Measurements from ENCODE around the gene PEAK1. TPM values are rescaled to one million over a fixed set of nuclear protein-coding genes. Genes with fewer than 3 reads are reported as not detected.

PEAK1 gene
- total RNA-seq, 2 experiments from 2014 or later: 33.2 to 33.5 TPM

- Mint-ChIP-seq H3K27me3 (no peaks in the 10 kb centered on the region), H3K27ac (no peak overlapping the region), H3K4me3 (no peak overlapping the region), H3K4me1 (peaks cover 8% of the 10 kb centered on the region), H3K9me3 (no peaks in the 10 kb centered on the region), H3K36me3 (peaks cover 4% of the 10 kb centered on the region)
- DNase-seq: no peak
Observed at GRCh38 chr15:77126529-77127326, 293.2 kb downstream of the PEAK1 start.

GRCh38 chr15:77123854-77124253, 296.1 kb downstream of the PEAK1 start:
- Mint-ChIP-seq H3K9me3 (no peaks in the 10 kb centered on the region), H3K36me3 (peaks cover 1% of the 10 kb centered on the region), H3K4me3 (no peak overlapping the region), H3K27ac (no peak overlapping the region), H3K27me3 (no peaks in the 10 kb centered on the region), H3K4me1 (peaks cover 15% of the 10 kb centered on the region)
- no peak for DNase-seq

GRCh38 chr15:77122576-77122975, 297.3 kb downstream of the PEAK1 start:
- no peaks in the 10 kb centered on the region for H3K27me3 Mint-ChIP-seq
- no peaks in the 10 kb centered on the region for H3K9me3 Mint-ChIP-seq
- no peak for DNase-seq
- H3K4me3 Mint-ChIP-seq: no peak overlapping the region
- H3K36me3 Mint-ChIP-seq: peaks cover 1% of the 10 kb centered on the region
- H3K4me1 Mint-ChIP-seq: peaks cover 16% of the 10 kb centered on the region
- no peak overlapping the region for H3K27ac Mint-ChIP-seq

GRCh38 chr15:77121599-77121998, 298.3 kb downstream of the PEAK1 start:
- H3K4me3 Mint-ChIP-seq: no peak overlapping the region
- peaks cover 16% of the 10 kb centered on the region for H3K4me1 Mint-ChIP-seq
- H3K9me3 Mint-ChIP-seq: no peaks in the 10 kb centered on the region
- no peaks in the 10 kb centered on the region for H3K27me3 Mint-ChIP-seq
- no peak overlapping the region for H3K27ac Mint-ChIP-seq
- H3K36me3 Mint-ChIP-seq: peaks cover 1% of the 10 kb centered on the region
- DNase-seq: no peak

GRCh38 chr15:77120576-77120975, 299.3 kb downstream of the PEAK1 start:
- peaks cover 1% of the 10 kb centered on the region for H3K36me3 Mint-ChIP-seq
- H3K9me3 Mint-ChIP-seq: no peaks in the 10 kb centered on the region
- no peak overlapping the region for H3K27ac Mint-ChIP-seq
- H3K27me3 Mint-ChIP-seq: no peaks in the 10 kb centered on the region
- no peak for DNase-seq
- H3K4me1 Mint-ChIP-seq: peaks cover 16% of the 10 kb centered on the region
- H3K4me3 Mint-ChIP-seq: no peak overlapping the region

GRCh38 chr15:77119446-77119845, 300.5 kb downstream of the PEAK1 start:
- peaks cover 1% of the 10 kb centered on the region for H3K36me3 Mint-ChIP-seq
- H3K27ac Mint-ChIP-seq: no peak overlapping the region
- H3K9me3 Mint-ChIP-seq: no peaks in the 10 kb centered on the region
- peaks cover 16% of the 10 kb centered on the region for H3K4me1 Mint-ChIP-seq
- DNase-seq: no peak
- no peaks in the 10 kb centered on the region for H3K27me3 Mint-ChIP-seq
- no peak overlapping the region for H3K4me3 Mint-ChIP-seq

GRCh38 chr15:77118882-77119321, 301.0 kb downstream of the PEAK1 start:
- Mint-ChIP-seq H3K27me3 (no peaks in the 10 kb centered on the region), H3K4me1 (peaks cover 16% of the 10 kb centered on the region), H3K36me3 (peaks cover 1% of the 10 kb centered on the region), H3K9me3 (no peaks in the 10 kb centered on the region), H3K27ac (no peak overlapping the region), H3K4me3 (no peak overlapping the region)
- DNase-seq: no peak

GRCh38 chr15:77115179-77115578, 304.7 kb downstream of the PEAK1 start:
- H3K27me3 Mint-ChIP-seq: no peaks in the 10 kb centered on the region
- no peaks in the 10 kb centered on the region for H3K9me3 Mint-ChIP-seq
- no peaks in the 10 kb centered on the region for H3K36me3 Mint-ChIP-seq
- DNase-seq: no peak
- H3K4me3 Mint-ChIP-seq: no peak overlapping the region
- peaks cover 8% of the 10 kb centered on the region for H3K4me1 Mint-ChIP-seq
- peak overlapping the region; percentile 25 for H3K27ac Mint-ChIP-seq

GRCh38 chr15:77112838-77113504, 306.9 kb downstream of the PEAK1 start:
- Mint-ChIP-seq H3K4me3 (no peak overlapping the region), H3K27ac (no peak overlapping the region), H3K36me3 (no peaks in the 10 kb centered on the region), H3K9me3 (no peaks in the 10 kb centered on the region), H3K27me3 (no peaks in the 10 kb centered on the region), H3K4me1 (no peaks in the 10 kb centered on the region)
- DNase-seq: no peak

GRCh38 chr15:77111789-77112188, 308.1 kb downstream of the PEAK1 start:
- Mint-ChIP-seq H3K27ac (no peak overlapping the region), H3K9me3 (no peaks in the 10 kb centered on the region), H3K4me3 (no peak overlapping the region), H3K36me3 (no peaks in the 10 kb centered on the region), H3K27me3 (no peaks in the 10 kb centered on the region), H3K4me1 (no peaks in the 10 kb centered on the region)
- no peak for DNase-seq

- H3K9me3 Mint-ChIP-seq: no peaks in the 10 kb centered on the region
- no peak overlapping the region for H3K4me3 Mint-ChIP-seq
- DNase-seq: peak; percentile 32
- no peaks in the 10 kb centered on the region for H3K36me3 Mint-ChIP-seq
- no peaks in the 10 kb centered on the region for H3K4me1 Mint-ChIP-seq
- no peak overlapping the region for H3K27ac Mint-ChIP-seq
- no peaks in the 10 kb centered on the region for H3K27me3 Mint-ChIP-seq
Observed at GRCh38 chr15:77107531-77108355, 312.2 kb downstream of the PEAK1 start.

- no peak for DNase-seq
- Mint-ChIP-seq H3K27me3 (no peaks in the 10 kb centered on the region), H3K4me3 (no peak overlapping the region), H3K36me3 (no peaks in the 10 kb centered on the region), H3K27ac (no peak overlapping the region), H3K4me1 (no peaks in the 10 kb centered on the region), H3K9me3 (no peaks in the 10 kb centered on the region)
Observed at GRCh38 chr15:77107068-77107467, 312.8 kb downstream of the PEAK1 start.

- no peak overlapping the region for H3K27ac Mint-ChIP-seq
- H3K4me1 Mint-ChIP-seq: no peaks in the 10 kb centered on the region
- H3K9me3 Mint-ChIP-seq: no peaks in the 10 kb centered on the region
- H3K36me3 Mint-ChIP-seq: no peaks in the 10 kb centered on the region
- no peaks in the 10 kb centered on the region for H3K27me3 Mint-ChIP-seq
- DNase-seq: no peak
- no peak overlapping the region for H3K4me3 Mint-ChIP-seq
Observed at GRCh38 chr15:77104155-77104554, 315.7 kb downstream of the PEAK1 start.

GRCh38 chr15:77099741-77100463, 320.0 kb downstream of the PEAK1 start:
- Mint-ChIP-seq H3K27ac (no peak overlapping the region), H3K36me3 (no peaks in the 10 kb centered on the region), H3K9me3 (no peaks in the 10 kb centered on the region), H3K4me3 (no peak overlapping the region), H3K27me3 (no peaks in the 10 kb centered on the region), H3K4me1 (no peaks in the 10 kb centered on the region)
- no peak for DNase-seq

GRCh38 chr15:77098572-77098971, 321.3 kb downstream of the PEAK1 start:
- Mint-ChIP-seq H3K27ac (no peak overlapping the region), H3K36me3 (no peaks in the 10 kb centered on the region), H3K27me3 (no peaks in the 10 kb centered on the region), H3K9me3 (no peaks in the 10 kb centered on the region), H3K4me3 (no peak overlapping the region), H3K4me1 (no peaks in the 10 kb centered on the region)
- DNase-seq: no peak

All from activated naive CD8-positive, alpha-beta T cell treated with anti-CD3 and anti-CD28 coated beads for 36 hours (primary cell).